HL-60 (cell line): ENCODE data around the gene F8.
"Not testable (repeated sequence)": the region's sequence is repeated elsewhere in the genome, so short reads cannot be mapped to it uniquely, and the experiment has no call there.

Experiments used
- SPI1 ChIP-seq: IDR thresholded peaks from 2 replicates; pipeline ENCODE4 v1.6.1; 2012; ENCODE audit warnings: low read depth, mild to moderate bottlenecking, borderline replicate concordance
- TF ChIP-seq, protein P1 (sequence below): IDR thresholded peaks from one replicate; pipeline ENCODE4 v1.5.1; 2011; ENCODE audit warnings: low read length, control low read depth, inconsistent platforms; ENCODE audit not compliant: insufficient read depth

GRCh38 chrX:154868522-154868921, 154.0 kb downstream of the F8 start:
- TF ChIP-seq, protein P1, sequence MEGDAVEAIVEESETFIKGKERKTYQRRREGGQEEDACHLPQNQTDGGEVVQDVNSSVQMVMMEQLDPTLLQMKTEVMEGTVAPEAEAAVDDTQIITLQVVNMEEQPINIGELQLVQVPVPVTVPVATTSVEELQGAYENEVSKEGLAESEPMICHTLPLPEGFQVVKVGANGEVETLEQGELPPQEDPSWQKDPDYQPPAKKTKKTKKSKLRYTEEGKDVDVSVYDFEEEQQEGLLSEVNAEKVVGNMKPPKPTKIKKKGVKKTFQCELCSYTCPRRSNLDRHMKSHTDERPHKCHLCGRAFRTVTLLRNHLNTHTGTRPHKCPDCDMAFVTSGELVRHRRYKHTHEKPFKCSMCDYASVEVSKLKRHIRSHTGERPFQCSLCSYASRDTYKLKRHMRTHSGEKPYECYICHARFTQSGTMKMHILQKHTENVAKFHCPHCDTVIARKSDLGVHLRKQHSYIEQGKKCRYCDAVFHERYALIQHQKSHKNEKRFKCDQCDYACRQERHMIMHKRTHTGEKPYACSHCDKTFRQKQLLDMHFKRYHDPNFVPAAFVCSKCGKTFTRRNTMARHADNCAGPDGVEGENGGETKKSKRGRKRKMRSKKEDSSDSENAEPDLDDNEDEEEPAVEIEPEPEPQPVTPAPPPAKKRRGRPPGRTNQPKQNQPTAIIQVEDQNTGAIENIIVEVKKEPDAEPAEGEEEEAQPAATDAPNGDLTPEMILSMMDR = not testable (repeated sequence)
- TF ChIP-seq SPI1 = not testable (repeated sequence)
